Right ventricle myocardium inferior (tissue), 1 donor: ENCODE measurements around the gene FAM20A. TPM values are rescaled to one million over a fixed set of nuclear protein-coding genes. Genes with fewer than 3 reads are reported as not detected.
"Not testable (repeated sequence)": the region's sequence is repeated elsewhere in the genome, so short reads cannot be mapped to it uniquely, and the experiment has no call there.

Experiments used
- ATAC-seq: fragments of 200-7000 bp; cut with Tn5 transposase; one replicate; pipeline ENCODE4 v1.9.1; 2020; ENCODE audit warnings: mild to moderate bottlenecking, moderate library complexity
- DNase-seq: peaks from one replicate; pipeline ENCODE4 v3.0.0; 2021; ENCODE audit errors: missing footprints
- intact Hi-C: fragments of 100-400 bp; cut with DNase I; formaldehyde crosslinking; loops from one replicate; pipeline ENCODE4 v1.11.0; 2022
- total RNA-seq: library from RNA; stranded (reverse); fragmentation: NEBNext Ultra II Directional; extraction: Animal tissue kit (Norgen Biotek cat#: 25700); gene quantifications from one replicate; pipeline ENCODE4 v1.2.1, GENCODE V29; 2021
- donor health status: DM: no; HTN: yes; CAD: no; lungs with severe emphysema.

Gene FAM20A
- total RNA-seq, 1 donor from 2014 or later = 4.6 TPM

DNA sequence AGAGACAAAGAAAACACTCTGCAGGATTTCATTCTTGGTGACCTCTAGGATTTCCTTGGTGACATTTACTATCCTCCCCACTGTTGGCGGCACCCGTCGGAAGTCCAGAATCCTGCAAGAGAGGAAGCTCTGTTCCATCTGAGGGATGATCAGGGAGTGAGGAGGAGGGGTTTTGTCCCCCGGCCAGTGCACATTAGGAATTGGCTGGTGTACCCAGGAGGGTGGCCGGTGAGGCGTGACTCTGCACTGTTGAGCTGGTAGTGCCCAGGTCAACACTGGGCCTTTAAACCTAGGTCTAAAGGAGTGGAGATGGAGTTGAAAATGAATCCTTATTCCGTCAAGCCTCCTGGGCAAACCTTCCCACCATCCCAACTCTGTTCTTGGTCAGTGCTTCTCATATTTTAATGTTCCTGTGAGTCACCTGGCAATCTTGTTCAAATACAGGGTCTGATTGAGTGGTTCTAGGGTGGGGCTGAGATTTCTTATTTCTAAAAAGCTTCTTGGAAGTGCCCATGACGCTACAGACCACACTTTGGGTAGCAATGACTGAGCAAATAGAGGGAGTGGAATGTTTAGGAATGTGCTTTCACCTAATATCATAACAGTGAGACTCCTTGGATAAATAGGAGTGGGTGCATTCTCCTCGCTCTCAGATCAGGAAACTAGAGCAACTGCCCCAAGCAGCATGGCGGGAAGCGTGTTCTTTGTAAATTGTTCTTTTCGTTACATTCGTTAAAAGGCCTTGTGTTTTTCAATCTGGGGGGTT is 58.3 kb downstream of the FAM20A start:
- ATAC-seq (no peak), DNase-seq (peak; percentile 41)
- intact Hi-C loops = loop anchor here (10.0 kb wide), 1 partner anchor 52 kb away; no protein-coding TSS in a partner anchor

GRCh38 chr17:68541816-68542215 is 59.4 kb downstream of the FAM20A start:
- DNase-seq = no peak
- ATAC-seq = no peak
- intact Hi-C loops = loop anchor here (10.0 kb wide), 1 partner anchor 53 kb away; no protein-coding TSS in a partner anchor

GRCh38 chr17:68540981-68541380 is 60.2 kb downstream of the FAM20A start:
- intact Hi-C loops = loop anchor here (10.0 kb wide), 1 partner anchor 54 kb away; no protein-coding TSS in a partner anchor
- peak; percentile 12 for ATAC-seq
- DNase-seq = peak; percentile 31

GRCh38 chr17:68539548-68540467 is 61.4 kb downstream of the FAM20A start:
- DNase-seq (peak; percentile 68), ATAC-seq (peak; percentile 34)
- intact Hi-C loops = loop anchor here (5.0 to 10.0 kb wide), 2 partner anchors 55 to 217 kb away; no protein-coding TSS in a partner anchor

DNA sequence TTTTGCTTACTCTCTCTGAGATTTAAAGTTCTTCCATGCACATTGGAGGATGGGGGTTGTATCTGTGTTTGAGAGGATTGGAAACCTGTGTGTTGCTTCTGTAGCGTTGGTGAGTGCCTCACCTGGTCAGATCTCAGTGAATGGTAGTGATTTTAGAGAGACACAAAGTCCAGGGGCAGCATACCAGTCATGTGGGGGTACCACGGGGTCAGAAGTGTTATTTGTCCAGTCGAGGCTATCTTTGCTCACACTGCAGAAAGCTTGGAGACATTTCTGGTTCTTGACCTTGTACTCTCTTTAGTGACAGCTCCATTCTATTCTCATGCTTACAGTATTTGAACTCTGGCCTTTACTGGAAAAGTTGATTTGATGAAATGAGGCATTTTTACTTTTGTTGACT is 65.2 kb downstream of the FAM20A start:
- ATAC-seq = no peak
- intact Hi-C loops = loop anchor here (5.0 kb wide), 1 partner anchor 221 kb away; no protein-coding TSS in a partner anchor
- no peak for DNase-seq

- DNase-seq (no peak), ATAC-seq (no peak)
- intact Hi-C loops = loop anchor here (5.0 kb wide), 1 partner anchor 223 kb away; no protein-coding TSS in a partner anchor
These were observed 66.5 kb downstream of the FAM20A start for GRCh38 chr17:68534695-68535088.

GRCh38 chr17:68533887-68534694 is 67.1 kb downstream of the FAM20A start:
- ATAC-seq (no peak), DNase-seq (no peak)
- intact Hi-C loops = no loop called here

DNA sequence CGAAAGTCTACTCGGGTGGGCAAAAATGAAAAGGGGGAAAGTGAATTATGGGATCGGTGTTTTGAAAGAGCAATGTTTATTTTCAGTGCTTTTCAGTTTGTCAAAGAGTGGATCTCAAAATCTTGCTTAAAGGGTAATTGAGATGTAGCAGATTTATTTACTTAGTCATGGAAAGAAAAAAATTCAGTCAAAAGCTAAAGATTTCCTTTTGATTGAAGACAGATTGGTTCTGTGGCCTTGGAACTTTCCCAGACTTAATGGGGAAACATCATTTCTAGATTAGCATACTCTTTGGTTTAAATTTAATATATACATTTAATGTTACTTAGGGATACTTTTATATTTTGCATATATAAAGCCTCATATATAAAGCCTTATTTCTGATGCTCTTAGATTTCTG is 68.3 kb downstream of the FAM20A start:
- no peak for ATAC-seq
- DNase-seq = no peak
- intact Hi-C loops = no loop called here

GRCh38 chr17:68531252-68531651 is 69.9 kb downstream of the FAM20A start:
- DNase-seq (no peak), ATAC-seq (no peak)
- intact Hi-C loops = no loop called here

GRCh38 chr17:68527314-68527713 is 73.9 kb downstream of the FAM20A start:
- ATAC-seq (no peak), DNase-seq (no peak)
- intact Hi-C loops = no loop called here

GRCh38 chr17:68526548-68526947 is 74.6 kb downstream of the FAM20A start:
- DNase-seq (no peak), ATAC-seq (no peak)
- intact Hi-C loops = no loop called here

GRCh38 chr17:68522266-68522665 is 78.9 kb downstream of the FAM20A start:
- intact Hi-C loops = no loop called here
- no peak for ATAC-seq
- DNase-seq = no peak

DNA sequence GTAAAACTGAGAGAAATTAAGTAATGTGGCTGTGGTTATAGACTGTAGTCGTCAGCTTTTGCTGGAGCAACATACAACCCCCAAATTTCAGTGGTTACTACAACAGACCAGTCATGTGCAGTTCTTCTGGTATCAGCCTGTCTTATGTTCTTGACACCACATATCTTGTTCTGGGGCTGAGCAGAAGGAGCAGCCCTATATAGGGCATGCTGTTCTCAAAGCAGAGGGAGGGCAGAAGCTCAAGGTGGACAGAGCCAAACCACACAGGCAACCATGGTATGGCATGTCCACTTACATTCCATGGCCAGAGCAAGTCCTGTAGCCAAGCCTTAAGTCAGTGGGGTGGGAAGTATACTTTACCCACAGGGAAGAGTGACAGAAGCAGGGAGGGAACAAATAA is 81.3 kb downstream of the FAM20A start:
- DNase-seq = no peak
- ATAC-seq = peak; percentile 90
- intact Hi-C loops = no loop called here

- DNase-seq, ATAC-seq, intact Hi-C loops: not testable (repeated sequence)
These were observed 82.1 kb downstream of the FAM20A start for GRCh38 chr17:68519051-68519450.

GRCh38 chr17:68518063-68518815 is 82.9 kb downstream of the FAM20A start:
- intact Hi-C loops = no loop called here

DNA sequence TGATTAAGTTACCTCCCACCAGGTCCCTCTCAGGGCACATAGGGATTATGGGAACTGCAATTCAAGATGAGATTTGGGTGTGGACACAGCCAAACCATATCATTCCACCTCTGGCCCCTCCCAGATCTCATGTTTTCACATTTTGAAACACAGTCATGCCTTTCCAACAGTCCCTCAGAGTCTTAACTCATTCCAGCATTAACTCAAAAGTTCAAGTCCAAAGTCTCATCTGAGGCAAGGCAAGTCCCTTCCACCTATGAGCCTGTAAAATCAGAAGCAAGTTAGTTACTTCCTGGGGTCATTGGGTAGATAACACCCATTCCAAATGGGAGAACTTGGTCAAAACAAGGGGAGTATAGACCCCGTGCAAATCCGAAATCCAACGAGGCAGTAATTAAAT is 83.6 kb downstream of the FAM20A start:
- DNase-seq, ATAC-seq, intact Hi-C loops: not testable (repeated sequence)

More at GRCh38 chr17:68518063-68518815, 82.9 kb downstream of the FAM20A start:
- no peak for DNase-seq
- no peak for ATAC-seq

DNA sequence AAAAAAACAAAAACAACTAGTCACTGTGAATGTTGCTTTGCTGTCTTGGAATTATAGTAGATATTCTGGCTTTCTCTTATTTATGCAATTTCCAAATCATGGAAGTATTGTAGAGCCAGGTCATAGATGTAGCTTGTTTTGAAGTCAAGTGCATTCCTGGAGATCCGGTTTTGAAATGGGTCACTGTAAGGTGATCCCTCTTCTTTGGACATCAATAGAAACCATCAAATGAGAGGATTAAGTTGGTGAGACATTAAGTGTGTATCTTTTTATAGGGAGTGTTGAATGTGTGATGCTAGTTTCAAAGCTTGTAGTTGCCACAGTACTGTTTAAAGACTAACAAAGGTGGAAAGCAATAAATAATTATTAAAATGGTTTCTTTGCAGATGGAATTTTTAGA is 84.4 kb downstream of the FAM20A start:
- no peak for DNase-seq
- intact Hi-C loops = no loop called here
- no peak for ATAC-seq
